ENCODE results near the gene HK1.

HK1 gene

DNA sequence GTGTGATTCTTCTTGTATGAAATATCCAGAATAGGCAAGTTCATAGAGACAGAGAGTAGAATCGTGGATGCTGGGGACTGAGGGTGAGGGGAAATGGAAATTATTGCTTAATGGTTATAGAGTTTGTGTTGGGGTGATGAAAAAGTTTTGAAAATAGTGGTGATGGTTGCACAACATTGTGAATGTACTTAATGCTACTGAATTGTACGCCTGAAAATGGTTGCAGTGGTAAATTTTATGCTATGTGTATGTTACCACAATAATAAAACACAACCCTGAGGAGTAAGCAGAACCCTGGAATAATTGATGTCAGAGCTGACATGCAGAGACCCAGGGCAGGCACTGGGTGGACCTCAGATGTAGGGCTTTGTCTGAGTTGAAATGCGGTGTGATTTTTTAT, 80.9 kb downstream of the HK1 start:
- DNase-seq (ENCODE audit: low spot score): no peak
- TF ChIP-seq, protein P1, sequence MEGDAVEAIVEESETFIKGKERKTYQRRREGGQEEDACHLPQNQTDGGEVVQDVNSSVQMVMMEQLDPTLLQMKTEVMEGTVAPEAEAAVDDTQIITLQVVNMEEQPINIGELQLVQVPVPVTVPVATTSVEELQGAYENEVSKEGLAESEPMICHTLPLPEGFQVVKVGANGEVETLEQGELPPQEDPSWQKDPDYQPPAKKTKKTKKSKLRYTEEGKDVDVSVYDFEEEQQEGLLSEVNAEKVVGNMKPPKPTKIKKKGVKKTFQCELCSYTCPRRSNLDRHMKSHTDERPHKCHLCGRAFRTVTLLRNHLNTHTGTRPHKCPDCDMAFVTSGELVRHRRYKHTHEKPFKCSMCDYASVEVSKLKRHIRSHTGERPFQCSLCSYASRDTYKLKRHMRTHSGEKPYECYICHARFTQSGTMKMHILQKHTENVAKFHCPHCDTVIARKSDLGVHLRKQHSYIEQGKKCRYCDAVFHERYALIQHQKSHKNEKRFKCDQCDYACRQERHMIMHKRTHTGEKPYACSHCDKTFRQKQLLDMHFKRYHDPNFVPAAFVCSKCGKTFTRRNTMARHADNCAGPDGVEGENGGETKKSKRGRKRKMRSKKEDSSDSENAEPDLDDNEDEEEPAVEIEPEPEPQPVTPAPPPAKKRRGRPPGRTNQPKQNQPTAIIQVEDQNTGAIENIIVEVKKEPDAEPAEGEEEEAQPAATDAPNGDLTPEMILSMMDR (IDR thresholded peaks at IDR 0.05; ENCODE audit: extremely low read depth, insufficient read depth, missing control alignments): no peak
- in situ Hi-C loops (cut with MboI; ENCODE audit: low pct_unique_long_range_greater_than_20kb, low sequenced_read_pairs, unreplicated experiment): no loop called here

DNA sequence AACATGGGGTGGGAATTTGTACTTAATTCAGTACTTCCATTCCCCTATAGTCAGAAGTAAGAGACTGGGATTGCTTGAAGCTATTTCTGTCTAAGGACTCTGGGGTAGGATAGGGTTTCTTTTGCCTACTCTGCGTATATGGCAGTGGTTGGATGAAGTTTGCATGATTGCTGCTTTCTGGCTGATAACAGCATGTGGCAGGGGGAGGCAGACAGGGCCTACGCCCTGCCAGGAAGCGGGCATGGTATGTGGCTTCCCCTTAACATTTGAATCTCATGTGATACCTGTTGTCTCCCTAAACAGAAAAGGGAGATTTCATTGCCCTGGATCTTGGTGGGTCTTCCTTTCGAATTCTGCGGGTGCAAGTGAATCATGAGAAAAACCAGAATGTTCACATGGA, 81.3 kb downstream of the HK1 start:
- TF ChIP-seq, protein P1 (IDR thresholded peaks at IDR 0.05; ENCODE audit: extremely low read depth, insufficient read depth, missing control alignments): no peak
- in situ Hi-C loops (cut with MboI; ENCODE audit: low pct_unique_long_range_greater_than_20kb, low sequenced_read_pairs, unreplicated experiment): no loop called here
- DNase-seq (ENCODE audit: low spot score): no peak

DNA sequence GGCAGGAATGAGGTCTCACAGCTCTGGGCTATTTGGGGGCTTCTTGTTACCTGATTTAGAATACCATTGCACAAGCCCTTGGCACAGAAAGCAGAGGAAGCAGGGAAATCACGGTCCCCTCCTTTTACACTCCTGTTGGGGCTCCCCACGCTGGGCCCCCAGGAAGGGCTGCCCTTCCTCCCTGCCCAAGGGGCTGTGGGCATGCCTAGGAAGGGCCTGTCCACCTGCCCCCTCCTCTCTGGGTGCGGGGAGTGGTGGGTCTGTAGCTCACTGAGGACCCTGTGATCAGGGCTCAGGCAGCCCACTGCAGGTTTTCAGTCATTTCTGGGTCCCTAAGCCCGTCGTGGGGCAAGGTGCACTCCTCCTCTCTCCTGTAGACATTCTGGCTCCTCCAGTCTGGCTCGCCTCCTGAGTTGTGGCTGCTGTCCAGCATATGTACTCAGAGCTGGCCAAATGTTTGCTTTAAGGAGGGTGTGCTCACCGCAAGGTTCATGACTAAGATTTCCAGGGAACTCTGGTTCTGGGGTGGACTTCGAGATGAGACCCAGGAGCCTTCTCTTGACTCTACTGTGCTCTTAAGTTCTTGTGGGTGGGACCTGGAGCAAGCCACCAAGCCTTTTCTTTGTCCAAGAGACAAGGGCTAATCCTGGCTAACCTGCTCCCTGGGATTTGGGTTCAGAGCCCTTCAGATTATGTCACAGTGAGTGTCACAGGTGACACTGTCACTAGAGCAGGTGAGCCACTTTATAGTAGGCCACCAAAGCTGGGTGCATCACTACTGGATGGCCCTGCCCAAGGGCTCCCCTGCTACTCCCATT, 82.4 kb downstream of the HK1 start:
- in situ Hi-C loops (cut with MboI; ENCODE audit: low pct_unique_long_range_greater_than_20kb, low sequenced_read_pairs, unreplicated experiment): no loop called here
- no peak for DNase-seq (ENCODE audit: low spot score)
- TF ChIP-seq, protein P1 (IDR thresholded peaks at IDR 0.05; ENCODE audit: extremely low read depth, insufficient read depth, missing control alignments): no peak

DNA sequence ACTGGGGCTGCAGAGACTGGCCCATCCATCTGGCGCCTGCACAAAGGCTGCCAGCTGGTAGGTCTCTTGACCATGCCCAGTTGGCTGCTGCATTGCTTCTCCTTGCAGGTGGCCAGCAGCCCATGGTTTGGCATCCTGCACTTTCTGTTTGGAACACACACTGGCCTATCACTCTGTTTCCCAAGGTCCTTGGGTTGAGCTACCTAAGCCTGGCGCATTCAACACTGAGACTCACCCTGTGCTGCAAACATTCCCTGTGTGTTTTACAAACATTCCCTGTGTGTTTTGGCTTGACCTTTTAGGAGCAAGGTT, 83.0 kb downstream of the HK1 start:
- TF ChIP-seq, protein P1 (IDR thresholded peaks at IDR 0.05; ENCODE audit: extremely low read depth, insufficient read depth, missing control alignments): no peak
- DNase-seq (ENCODE audit: low spot score): no peak
- in situ Hi-C loops (cut with MboI; ENCODE audit: low pct_unique_long_range_greater_than_20kb, low sequenced_read_pairs, unreplicated experiment): no loop called here

DNA sequence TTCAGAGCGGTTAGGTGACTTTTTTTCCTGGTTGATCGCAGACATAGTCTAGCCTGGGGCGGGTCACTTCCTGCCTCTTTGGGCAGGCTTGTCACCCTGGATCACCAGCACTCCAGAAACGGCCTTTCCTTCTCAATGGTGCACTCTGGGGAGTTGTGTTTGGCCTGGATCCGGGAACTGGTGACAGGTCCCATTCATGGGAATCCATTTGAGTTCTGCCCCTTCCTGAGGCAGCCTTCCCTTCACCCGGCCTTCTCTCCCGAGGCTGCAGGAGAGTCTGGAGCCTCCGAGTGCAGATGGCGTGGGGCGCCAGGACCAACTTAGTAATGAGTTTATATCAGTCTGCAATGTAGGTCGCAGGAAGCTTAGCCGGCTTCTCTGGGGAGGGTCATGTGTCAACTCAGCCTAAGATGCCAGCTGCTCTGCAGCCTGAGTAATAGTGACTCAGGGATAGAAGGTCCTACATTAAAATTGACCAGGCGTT, 84.2 kb downstream of the HK1 start:
- DNase-seq (ENCODE audit: low spot score): no peak
- TF ChIP-seq, protein P1 (IDR thresholded peaks at IDR 0.05; ENCODE audit: extremely low read depth, insufficient read depth, missing control alignments): no peak

DNA sequence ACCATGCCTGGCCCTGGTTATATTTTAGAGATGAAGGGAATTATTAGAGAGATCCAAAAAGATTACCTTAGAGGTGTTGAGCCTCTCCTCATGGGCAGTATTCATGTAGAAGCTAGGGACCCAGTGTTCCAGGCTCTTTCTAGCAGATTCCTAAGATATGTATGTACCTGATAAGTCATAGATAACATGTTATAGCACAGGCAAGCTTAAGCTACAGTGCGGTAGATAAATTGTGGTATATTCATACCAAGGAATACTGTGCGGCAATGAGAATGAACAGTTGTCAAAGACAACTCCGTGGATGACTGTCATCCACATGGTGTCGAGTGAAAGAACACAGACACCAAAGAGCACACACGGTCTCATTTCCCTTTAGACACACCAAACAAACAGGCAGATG, 85.4 kb downstream of the HK1 start:
- TF ChIP-seq, protein P1 (IDR thresholded peaks at IDR 0.05; ENCODE audit: extremely low read depth, insufficient read depth, missing control alignments): no peak
- no peak for DNase-seq (ENCODE audit: low spot score)
- in situ Hi-C loops (cut with MboI; ENCODE audit: low pct_unique_long_range_greater_than_20kb, low sequenced_read_pairs, unreplicated experiment): no loop called here

More for the DNA sequence above, 84.2 kb downstream of the HK1 start:
- in situ Hi-C loops (cut with MboI; ENCODE audit: low pct_unique_long_range_greater_than_20kb, low sequenced_read_pairs, unreplicated experiment): no loop called here
